ENCODE measurements around the gene DLG2.

DLG2 gene

GRCh38 chr11:84140386-84141169, 1486.6 kb downstream of the DLG2 start:
- no peak for DNase-seq

DNA sequence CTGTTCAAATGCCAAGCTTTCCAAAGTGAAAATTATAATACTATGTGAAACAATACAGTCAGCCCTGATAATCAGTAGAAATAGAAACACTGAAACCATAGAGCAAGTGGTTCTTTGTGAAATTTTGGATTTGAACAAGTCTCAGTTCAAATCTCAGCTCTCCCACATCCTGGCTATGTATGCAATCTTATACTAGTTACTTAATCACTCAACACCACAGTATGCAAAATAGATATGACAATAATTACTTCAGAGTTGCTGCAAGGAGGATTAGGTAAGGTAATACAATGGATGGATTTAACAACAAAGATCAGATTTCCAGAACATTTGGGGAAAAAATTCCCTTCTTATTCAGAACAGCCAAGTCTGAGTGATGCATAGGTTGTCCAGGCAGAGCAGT, 1489.2 kb downstream of the DLG2 start:
- no peak for DNase-seq

GRCh38 chr11:84137505-84137904, 1489.6 kb downstream of the DLG2 start:
- no peak for DNase-seq

GRCh38 chr11:84136926-84137325, 1490.2 kb downstream of the DLG2 start:
- no peak for DNase-seq

DNA sequence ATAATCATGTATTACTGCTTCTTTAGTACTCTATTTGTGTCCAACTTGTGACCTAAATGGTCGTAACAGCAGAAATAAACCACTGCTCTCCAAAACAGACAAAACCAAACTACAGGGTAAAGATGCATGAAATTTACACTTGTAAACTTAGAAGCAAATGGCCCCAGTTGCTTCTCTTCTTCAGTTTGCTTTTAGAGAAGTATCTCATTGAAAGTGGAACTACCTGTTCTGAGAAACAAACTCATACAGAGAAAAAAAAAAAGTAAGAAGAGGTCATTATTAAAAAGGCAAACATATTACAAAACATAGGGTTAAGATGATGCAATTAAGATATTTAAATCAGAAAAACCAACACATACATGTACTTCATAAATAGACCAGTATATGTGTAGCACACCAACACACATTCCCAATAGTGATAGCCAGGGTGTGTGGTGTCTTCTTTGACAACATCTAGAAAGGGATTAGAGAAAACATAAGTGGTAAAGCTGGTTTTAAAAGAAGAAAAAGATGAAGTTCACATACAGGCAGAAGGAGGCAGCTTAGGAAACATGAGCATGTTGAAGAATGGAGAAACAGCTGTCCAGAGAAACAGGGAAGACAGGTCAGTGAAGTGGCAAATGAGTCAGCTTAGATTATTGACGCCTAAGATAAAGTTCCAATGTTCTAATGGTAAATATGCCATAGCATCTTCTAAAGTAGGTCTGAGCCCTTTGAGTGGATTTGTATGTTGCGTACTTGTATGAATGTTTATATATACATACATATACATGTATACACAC, 1496.3 kb downstream of the DLG2 start:
- DNase-seq = no peak

DNA sequence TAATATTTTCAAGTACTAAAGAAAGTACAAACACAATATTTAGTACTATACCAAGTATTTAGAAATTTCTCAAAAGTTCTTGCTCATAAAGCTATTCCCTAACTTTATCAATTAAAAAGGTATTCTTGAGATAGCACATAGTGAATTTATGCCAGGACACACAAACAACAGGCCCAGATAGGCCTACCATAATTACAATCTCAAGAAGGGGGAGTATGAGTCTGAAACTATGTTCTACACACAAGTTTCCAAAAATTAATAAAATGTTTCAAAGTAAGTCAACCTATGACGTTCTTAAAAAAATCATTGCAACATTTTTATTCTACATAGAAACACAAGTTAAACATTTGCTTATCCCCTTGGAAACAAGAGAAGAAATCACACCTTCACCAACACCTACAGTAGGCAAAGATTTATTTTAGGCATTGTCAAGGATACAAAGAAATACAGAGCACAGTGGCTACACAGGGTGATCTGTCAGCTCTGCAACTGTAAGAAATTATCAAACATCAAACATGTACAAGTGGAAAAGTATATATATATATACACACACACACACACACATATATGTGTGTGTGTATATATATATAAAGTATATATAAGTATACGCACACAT, 1497.1 kb downstream of the DLG2 start:
- DNase-seq = no peak

GRCh38 chr11:84128840-84129239, 1498.3 kb downstream of the DLG2 start:
- no peak for DNase-seq

GRCh38 chr11:84117394-84117793, 1509.8 kb downstream of the DLG2 start:
- no peak for DNase-seq

- DNase-seq = no peak
Observed at GRCh38 chr11:84106541-84106940, 1520.6 kb downstream of the DLG2 start.

- no peak for DNase-seq
Observed at GRCh38 chr11:84105148-84105547, 1522.0 kb downstream of the DLG2 start.

GRCh38 chr11:84103096-84103495, 1524.0 kb downstream of the DLG2 start:
- DNase-seq = no peak

DNA sequence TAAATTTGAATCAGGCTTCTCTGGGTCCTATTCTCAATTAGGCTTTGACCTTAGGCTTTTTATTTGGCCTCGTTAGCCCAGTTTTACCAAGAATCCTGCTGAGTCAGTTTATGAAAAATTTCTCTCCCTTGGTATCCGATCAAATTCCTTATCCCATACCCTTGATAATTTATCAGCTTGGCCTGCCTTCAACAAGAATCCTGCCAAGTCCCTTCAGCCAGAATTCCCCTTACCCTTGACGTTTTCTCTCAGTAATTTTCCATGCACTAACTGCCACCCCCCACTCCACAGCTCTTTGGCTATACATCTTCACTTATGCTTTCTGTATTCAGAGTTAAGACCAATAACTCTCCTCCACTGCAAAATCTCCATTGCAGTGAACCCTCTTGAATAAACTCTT, 1530.0 kb downstream of the DLG2 start:
- no peak for DNase-seq

DNA sequence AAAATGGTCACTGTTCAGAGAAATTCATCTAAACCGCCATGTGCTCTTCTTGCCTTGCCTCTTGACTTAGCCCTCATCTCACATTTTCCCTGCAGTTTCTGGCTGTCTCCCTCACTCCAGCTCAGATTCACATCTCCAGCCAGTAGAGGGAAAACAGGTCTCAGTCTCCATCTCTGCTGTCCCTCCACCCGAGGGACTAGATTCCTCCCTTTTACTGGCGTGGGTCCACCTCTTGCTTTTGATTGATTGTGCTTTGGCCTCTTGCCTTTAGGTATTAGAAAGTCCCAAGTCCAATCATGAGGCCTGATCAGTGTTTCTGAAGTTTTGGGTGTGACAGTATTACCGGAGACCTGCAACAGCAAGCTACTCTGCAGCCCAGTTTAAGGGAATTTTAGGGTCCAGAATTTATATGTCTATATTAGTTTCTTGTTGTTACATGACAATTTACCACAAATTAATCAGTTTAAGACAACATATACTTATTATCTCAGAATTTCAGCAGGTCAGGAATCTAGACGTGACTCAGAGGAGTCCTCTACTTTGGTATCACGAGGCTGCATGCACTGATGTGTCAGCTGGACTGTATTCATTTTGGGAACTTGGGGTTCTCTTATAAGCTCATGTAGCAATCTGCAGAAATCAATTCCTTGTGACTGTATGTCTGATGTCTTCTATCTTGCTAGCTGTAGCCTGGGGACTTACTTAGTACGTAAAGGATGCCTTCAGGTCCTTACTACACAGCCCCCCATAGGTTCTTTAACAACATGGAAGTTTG, 1535.7 kb downstream of the DLG2 start:
- no peak for DNase-seq

DNA sequence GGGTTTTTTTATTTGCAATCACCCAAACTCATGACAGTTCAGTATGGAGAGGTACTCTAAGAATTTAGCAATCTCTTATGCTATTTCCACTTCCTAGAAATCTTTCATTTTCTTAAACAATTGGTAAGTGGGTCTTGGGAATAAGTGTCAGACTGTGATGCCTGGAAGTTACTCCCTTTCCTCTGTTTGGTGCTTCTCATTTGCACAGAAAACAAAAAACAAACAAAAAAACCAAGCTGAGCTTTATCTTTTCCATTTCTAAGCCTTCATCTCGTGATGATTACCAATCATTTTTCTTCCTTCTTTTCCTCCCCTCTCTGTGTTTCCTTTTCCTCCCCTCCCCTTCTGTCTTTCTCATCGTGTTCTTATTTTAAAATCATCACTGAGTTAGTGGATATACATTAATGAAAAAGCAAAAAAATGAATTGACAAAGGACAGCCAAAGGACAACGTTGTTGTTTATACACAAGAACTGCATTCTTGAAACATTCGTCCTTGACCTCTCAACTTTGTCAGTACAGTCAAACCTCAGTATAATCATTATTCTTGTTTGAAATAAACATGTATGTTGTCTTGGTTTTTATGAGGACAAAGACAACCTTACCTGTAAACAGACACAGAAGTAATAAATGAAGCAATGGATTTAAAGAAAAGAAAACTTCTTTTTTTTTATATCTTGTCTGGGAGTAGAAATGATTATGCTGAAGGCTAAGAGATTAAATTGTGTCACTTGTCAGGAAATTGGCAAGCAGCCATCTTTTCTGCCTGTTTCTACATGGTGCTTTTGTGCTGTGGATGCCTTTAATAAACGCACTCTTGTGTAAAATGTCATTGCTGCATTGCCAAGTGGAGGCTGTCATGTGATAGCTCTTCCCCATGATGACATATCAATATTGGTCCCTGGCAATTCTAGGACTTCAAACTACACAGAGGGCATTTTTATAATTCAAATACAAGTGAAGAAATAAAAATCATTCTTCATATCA, 1537.8 kb downstream of the DLG2 start:
- DNase-seq = no peak

DNA sequence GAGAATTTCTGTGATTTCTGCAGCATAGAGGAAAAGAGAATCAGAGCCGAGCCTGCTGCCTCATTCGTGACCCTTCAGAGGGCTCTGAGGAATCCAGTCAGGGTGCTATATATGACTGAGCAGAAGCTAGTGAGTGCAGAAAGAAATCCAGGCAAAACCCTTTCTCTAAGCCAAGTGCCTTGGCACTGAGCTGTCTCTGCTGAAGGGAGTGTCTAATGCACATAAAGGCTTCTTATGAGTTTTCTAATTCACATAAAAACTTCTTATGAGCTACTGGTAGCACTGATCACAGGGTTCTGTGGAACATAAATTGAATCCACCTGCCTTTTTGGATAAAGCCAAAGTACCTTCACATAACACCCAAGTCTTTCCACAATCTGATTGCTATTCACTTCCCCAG, 1555.3 kb downstream of the DLG2 start:
- DNase-seq = no peak

GRCh38 chr11:84069048-84069447, 1558.1 kb downstream of the DLG2 start:
- no peak for DNase-seq

- DNase-seq = no peak
Observed at GRCh38 chr11:84061726-84062125, 1565.4 kb downstream of the DLG2 start.

DNA sequence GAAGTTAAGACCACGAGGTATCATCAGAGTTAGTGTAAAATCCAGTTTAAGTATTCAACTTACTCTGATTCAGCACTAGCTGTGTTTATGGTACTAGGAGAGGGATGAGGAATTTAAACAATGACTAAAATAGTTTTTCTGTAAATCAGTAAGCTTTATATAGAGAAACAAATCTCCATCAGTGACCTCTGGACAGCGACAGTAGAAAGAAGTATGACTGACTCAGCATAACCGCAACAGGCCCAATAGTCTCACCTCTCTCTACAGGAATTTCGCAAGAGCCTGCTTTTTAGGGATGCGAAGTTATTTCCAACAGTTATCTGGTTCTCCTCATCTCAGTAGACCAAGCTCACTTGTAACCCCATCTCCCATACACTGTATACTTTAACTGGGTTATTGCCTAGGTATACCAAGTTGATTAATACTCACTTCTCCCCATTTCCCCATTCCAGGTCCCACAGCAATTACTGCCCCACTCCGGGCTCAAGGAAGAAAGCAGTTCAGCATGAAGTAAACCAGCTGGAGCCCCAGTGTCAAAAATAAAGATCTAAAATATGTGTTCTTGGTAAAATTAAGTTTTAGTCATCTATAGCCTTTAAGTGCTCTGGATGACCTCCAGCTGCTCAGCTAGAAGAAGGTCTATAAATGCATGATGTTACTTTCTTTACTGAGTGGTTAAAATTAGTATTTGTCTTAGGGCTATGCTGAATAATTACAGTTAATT, 1570.3 kb downstream of the DLG2 start:
- DNase-seq = no peak

DNA sequence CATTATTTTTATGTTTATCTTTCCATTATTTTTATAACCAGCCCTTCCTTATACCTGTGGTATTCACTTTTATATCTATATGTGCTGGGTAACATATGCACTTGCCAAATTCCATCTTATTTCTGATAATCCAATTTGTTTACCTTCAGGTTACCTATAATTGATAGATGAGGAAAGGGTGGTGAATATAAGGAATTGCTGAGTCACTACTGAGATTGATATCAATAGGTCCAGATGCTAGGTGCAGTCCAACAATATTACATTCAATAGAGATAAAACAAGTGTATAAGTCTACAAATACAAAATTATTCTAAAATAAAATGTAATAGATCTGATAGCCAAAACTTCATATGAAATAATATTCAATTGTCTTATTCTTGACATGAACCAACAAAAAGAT, 1582.0 kb downstream of the DLG2 start:
- DNase-seq = no peak

GRCh38 chr11:84044706-84045105, 1582.4 kb downstream of the DLG2 start:
- no peak for DNase-seq

DNA sequence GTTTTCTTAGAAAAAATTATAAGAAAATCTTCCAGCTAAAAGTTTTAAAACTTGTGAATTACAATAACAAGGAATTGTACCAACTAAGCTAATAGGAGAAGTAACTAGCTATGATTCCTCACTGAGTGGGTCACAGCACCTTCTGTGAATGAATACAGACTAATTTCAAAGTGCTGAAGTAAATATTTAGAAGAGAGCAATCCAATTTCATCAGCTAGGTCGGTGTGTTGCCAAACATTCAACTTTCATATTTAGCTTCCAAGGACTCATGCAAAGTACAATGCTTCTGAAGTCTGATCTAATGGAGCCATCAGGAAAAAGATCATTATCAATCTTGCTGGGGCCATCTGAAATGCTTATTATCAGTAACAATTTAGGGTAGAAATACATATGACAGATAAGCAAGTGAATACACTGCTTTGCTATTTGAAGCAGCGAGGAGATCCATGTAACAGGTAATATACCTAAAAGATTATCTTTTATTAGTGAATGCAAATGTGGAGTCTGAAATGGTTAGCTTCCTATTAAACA, 1590.4 kb downstream of the DLG2 start:
- no peak for DNase-seq

All from CD4-positive, alpha-beta T cell treated with Interleukin-4 for 1 hour (primary cell).